GM23248 (cell line): ENCODE data around the gene FLOT2.

Experiments used
- EZH2 ChIP-seq: fragments of 200-600 bp; sonication (generic); IDR thresholded peaks from 2 replicates; pipeline ENCODE4 v1.6.1; 2018; ENCODE audit warnings: antibody characterized with exemption, mild to moderate bottlenecking; ENCODE audit not compliant: insufficient read depth, poor library complexity, severe bottlenecking
- EZH2phosphoT487 ChIP-seq: fragments of 200-600 bp; sonication (generic); IDR thresholded peaks from 2 replicates; pipeline ENCODE4 v1.6.1; 2018; ENCODE audit warnings: antibody characterized with exemption, moderate library complexity, mild to moderate bottlenecking, low read depth; ENCODE audit not compliant: insufficient read depth

DNA sequence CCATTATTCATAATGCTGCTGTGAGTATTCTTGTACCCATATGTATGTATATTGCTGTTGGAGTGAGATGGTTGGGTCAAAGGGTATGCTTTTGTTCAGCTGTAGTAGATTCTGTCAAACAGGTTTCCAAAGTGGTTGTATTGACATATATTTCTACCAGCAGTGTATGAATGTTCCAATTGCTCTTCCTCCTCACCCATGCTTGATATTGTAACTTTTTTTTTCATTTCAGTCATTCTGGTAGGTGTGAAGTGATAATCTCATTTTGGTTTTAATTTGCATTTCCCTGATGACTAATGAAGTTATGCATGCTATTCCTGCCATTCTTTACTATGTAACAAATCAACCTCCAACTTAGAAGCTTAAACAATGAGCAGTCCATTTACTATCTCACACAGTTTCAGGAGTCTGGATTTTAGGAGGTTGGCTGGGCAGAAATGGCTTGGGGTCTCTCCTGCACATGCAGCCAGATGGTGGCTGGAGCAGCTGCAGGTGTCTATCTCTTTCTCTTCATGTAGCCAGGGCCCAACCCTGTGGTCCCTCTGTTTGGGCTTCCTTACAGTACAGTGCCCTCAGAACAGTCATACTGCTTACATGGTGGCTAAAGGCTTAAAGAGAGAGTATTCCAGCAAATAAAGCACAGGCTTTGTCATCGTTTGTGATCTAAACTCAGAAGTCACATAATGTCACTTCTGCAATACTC, 21.5 kb downstream of the FLOT2 start:
- no peak for TF ChIP-seq EZH2
- TF ChIP-seq EZH2phosphoT487: no peak
